ENCODE measurements around the gene UGGT2. TPM values are rescaled to one million over a fixed set of nuclear protein-coding genes. Genes with fewer than 3 reads are reported as not detected.
"Not testable (repeated sequence)": the region's sequence is repeated elsewhere in the genome, so short reads cannot be mapped to it uniquely, and the experiment has no call there.

The UGGT2 gene
- total RNA-seq, 1 donor from 2014 or later, result 60.3 TPM

DNA sequence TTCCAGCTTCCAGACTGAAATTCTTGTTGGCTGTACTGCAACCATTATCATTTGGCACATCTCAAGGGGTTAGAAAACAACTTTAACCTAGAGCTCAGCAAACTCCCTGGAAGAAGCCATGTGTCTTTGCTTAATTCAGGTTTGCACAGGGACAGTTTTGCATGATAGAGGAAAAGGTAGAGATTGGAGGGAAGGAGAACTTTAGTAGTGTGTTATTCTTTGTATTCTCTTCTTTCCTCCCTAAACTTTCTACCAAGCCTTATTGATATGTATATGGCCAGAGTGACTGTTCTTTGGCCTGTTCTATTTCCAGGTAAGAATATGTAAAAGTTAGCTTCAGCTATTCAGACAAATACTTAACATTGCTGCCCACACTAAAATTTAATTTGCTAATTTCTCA, 53.1 kb downstream of the UGGT2 start:
- FAIRE-seq, result no peak
- no peak for DNase-seq (ENCODE audit: low spot score in 2 of 2)

GRCh38 chr13:95987841-95988240, 65.4 kb downstream of the UGGT2 start:
- DNase-seq (ENCODE audit: low spot score in 2 of 2) (no peak), FAIRE-seq (no peak)

DNA sequence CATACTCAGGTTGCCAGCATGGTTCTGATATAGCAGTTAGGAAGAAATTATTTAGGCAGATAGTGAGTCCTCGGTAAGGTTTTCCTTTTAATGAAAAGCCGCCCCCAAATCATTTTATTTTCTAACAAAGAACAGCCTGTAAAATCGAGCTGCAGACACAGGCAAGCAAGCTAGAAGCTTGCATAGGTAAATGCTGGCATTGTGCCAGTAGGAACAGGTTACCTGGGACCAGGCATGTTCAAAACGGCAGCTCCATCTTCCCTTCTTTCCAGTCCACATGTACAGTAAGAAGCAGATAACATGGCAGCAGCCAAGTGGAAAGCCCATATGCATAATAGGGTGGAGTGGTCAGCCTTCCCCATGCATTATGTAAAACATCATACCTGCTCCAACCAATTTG, 71.1 kb downstream of the UGGT2 start:
- DNase-seq (ENCODE audit: low spot score in 2 of 2) (no peak), FAIRE-seq (no peak)

- not testable (repeated sequence) for FAIRE-seq; DNase-seq (ENCODE audit: low spot score in 2 of 2)
Measured at GRCh38 chr13:95972651-95973050, 80.5 kb downstream of the UGGT2 start.

- FAIRE-seq (no peak), DNase-seq (ENCODE audit: low spot score in 2 of 2) (no peak)
Measured at GRCh38 chr13:95970878-95971277, 82.3 kb downstream of the UGGT2 start.

GRCh38 chr13:95968906-95969305, 84.3 kb downstream of the UGGT2 start:
- DNase-seq (ENCODE audit: low spot score in 2 of 2) (no peak), FAIRE-seq (no peak)

- DNase-seq (ENCODE audit: low spot score in 2 of 2), result no peak
- FAIRE-seq, result no peak
Measured at GRCh38 chr13:95957331-95957730, 95.9 kb downstream of the UGGT2 start.

- DNase-seq (ENCODE audit: low spot score in 2 of 2) (no peak), FAIRE-seq (no peak)
Measured at GRCh38 chr13:95956589-95957148, 96.5 kb downstream of the UGGT2 start.

DNA sequence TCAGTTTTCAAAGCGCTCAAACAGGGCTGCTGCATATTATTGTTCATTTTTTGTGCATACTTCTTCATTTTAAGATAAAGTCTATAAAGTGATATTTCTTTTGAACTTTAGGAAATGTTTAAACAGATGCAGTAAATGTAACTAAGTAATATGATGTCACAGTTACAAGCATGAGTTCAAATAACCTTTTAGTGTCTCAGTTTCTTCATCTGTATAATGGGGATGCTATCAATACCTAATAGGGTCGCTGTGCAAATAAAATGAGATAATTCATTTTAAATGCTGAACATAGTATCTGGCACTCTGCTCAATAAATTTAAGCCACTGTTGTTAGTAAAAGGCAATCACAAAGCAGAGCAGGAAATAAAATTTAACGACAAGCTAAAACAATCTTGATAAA, 97.5 kb downstream of the UGGT2 start:
- FAIRE-seq (no peak), DNase-seq (ENCODE audit: low spot score in 2 of 2) (no peak)

DNA sequence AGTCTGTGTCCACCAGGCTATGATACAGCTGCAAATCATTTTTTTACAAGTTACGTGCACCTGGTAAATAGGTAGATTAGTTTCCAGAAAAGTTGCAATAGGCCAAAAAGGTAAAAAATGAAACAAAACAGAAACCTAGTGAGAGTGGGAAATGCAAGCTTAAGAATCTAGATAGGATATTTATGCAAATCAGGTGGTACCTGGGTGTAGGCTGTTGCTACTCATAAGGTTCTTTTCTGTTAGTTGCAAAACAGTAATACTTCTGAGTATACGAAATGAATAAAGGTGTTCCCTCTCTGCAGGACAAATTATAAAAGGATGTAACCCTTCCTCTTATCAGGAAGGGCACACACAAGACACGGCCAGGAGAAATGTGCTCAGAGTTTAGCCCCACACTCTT, 97.9 kb downstream of the UGGT2 start:
- FAIRE-seq (no peak), DNase-seq (ENCODE audit: low spot score in 2 of 2) (no peak)

DNA sequence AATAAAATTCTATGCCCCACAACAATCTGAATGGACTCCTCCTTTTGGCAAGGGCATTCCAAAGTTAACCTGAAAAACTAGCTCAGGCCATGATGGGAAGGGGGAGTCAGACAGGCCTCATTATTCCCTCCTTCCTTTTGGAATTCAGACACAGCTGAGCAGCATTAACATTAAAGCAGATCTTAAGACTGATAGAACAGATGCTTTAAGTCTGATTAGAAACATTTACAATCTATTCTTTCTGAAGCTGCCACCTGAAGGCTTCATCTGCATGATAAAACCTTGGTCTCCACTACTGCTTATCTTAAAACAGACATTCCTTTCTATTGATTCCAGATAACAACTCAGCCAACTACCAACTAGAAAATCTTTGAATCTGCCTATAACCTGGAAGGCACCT, 98.9 kb downstream of the UGGT2 start:
- no peak for DNase-seq (ENCODE audit: low spot score in 2 of 2)
- no peak for FAIRE-seq

GRCh38 chr13:95950103-95950502, 103.1 kb downstream of the UGGT2 start:
- DNase-seq (ENCODE audit: low spot score in 2 of 2) (no peak), FAIRE-seq (no peak)

- DNase-seq (ENCODE audit: low spot score in 2 of 2) (no peak), FAIRE-seq (no peak)
Measured at GRCh38 chr13:95948656-95949055, 104.5 kb downstream of the UGGT2 start.

GRCh38 chr13:95937714-95938320, 115.4 kb downstream of the UGGT2 start:
- DNase-seq (ENCODE audit: low spot score in 2 of 2) (no peak), FAIRE-seq (no peak)

GRCh38 chr13:95931300-95932025, 121.7 kb downstream of the UGGT2 start:
- FAIRE-seq, result no peak
- DNase-seq (ENCODE audit: low spot score in 2 of 2), result no peak

- DNase-seq (ENCODE audit: low spot score in 2 of 2), result no peak
- no peak for FAIRE-seq
Measured at GRCh38 chr13:95929430-95929829, 123.8 kb downstream of the UGGT2 start.

DNA sequence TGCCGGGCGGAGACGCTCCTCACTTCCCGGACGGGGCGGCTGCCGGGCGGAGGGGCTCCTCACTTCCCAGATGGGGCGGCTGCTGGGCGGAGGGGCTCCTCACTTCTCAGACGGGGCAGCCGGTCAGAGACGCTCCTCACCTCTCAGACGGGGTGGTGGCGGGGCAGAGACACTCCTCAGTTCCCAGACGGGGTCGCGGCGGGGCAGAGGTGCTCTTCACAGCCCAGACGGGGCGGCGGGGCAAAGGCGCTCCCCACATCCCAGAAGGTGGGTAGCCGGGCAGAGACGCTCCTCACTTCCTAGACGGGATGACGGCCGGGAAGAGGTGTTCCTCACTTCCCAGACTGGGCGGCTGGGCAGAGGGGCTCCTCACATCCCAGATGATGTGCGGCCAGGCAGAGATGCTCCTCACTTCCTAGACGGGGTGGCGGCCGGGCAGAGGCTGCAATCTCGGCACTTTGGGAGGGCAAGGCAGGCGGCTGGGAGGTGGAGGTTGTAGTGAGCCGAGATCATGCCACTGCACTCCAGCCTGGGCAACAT, 124.8 kb downstream of the UGGT2 start:
- FAIRE-seq; DNase-seq (ENCODE audit: low spot score in 2 of 2): not testable (repeated sequence)

DNA sequence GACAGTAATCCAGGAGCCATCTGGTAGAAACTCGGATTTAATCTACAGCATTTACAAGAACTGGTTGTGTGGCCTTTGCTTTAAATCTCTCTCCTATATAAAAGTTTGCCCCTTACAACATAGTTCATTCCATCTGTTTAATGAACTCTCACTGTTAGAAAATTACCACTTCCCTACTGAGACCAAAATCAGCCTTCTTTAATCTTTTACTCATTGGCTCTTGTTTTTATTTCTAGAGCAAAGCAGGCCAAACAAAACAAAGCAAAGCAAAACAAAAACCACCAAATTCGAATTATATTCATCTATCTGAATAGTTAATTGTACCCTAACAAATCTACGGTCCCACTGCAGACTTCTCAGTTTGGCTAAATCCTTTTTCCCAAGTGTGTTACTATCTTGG, 127.0 kb downstream of the UGGT2 start:
- DNase-seq (ENCODE audit: low spot score in 2 of 2) (no peak), FAIRE-seq (no peak)

- no peak for FAIRE-seq
- no peak for DNase-seq (ENCODE audit: low spot score in 2 of 2)
Measured at GRCh38 chr13:95924389-95924994, 128.7 kb downstream of the UGGT2 start.

GRCh38 chr13:95921485-95921884, 131.7 kb downstream of the UGGT2 start:
- DNase-seq (ENCODE audit: low spot score in 2 of 2), result no peak
- no peak for FAIRE-seq

- FAIRE-seq, result no peak
- DNase-seq (ENCODE audit: low spot score in 2 of 2), result no peak
Measured at GRCh38 chr13:95920485-95920884, 132.7 kb downstream of the UGGT2 start.
